ENCODE data around the gene SLC66A1.

GRCh38 chr1:19322481-19322880, 10.4 kb downstream of the SLC66A1 start:
- no peak for TF ChIP-seq CTCF (conservative IDR thresholded peaks at IDR 0.05; ENCODE audit: low read length)
- no peak for TF ChIP-seq EZH2phosphoT487 (IDR thresholded peaks at IDR 0.05; ENCODE audit: borderline replicate concordance)

Data from Loucy (cell line).